HepG2 (cell line): Measurements from ENCODE around the gene HSPA14. TPM values are rescaled to one million over a fixed set of nuclear protein-coding genes. Genes with fewer than 3 reads are reported as not detected.

ENCODE experiments used
- KLF13 ChIP-seq: sonication (generic); formaldehyde crosslinking; IDR thresholded peaks from 2 replicates; pipeline ENCODE4 v1.4.0; 2020; ENCODE audit warnings: mild to moderate bottlenecking, missing genetic modification reagents
- MTERF4 ChIP-seq: sonication (generic); formaldehyde crosslinking; IDR thresholded peaks from 2 replicates; pipeline ENCODE4 v1.8.0; 2023; ENCODE audit warnings: mild to moderate bottlenecking, missing genetic modification reagents
- RAD51 ChIP-seq: fragments of 450-650 bp; IDR thresholded peaks from 2 replicates; pipeline ENCODE4 v1.6.1; 2016; ENCODE audit warnings: borderline replicate concordance
- RARG ChIP-seq: sonication (generic); formaldehyde crosslinking; IDR thresholded peaks from 2 replicates; pipeline ENCODE4 v1.4.0; 2020; ENCODE audit warnings: low read depth, mild to moderate bottlenecking, missing genetic modification reagents
- RERE ChIP-seq: IDR thresholded peaks from 2 replicates; pipeline ENCODE4 v1.6.1; 2016; ENCODE audit warnings: low read depth, missing genetic modification reagents, missing compliant biosample characterization
- SAP130 ChIP-seq: IDR thresholded peaks from 2 replicates; pipeline ENCODE4 v1.6.1; 2016; ENCODE audit warnings: low read depth
- ZNF136 ChIP-seq: sonication (generic); formaldehyde crosslinking; IDR thresholded peaks from 2 replicates; pipeline ENCODE4 v1.8.1; 2022; ENCODE audit warnings: low read depth, mild to moderate bottlenecking, moderate library complexity, missing genetic modification reagents
- ZSCAN9 ChIP-seq: IDR thresholded peaks from 2 replicates; pipeline ENCODE4 v1.6.1; 2016; ENCODE audit warnings: borderline replicate concordance
- polyA plus RNA-seq, 8 experiments: library from polyadenylated mRNA; depleted of rRNA in 3 of 8; stranded (reverse) in 7 of 8; unstranded in 1 of 8; fragments of >200 nt; fragmentation: Illumina TruSeq in 4 of 8; extraction: Trizol in 4 of 8; gene quantifications; 2 replicates each; pipeline versions ENCODE4 v1.2.1 to v1.2.3, GENCODE V29; 2011 to 2016; ENCODE audit warnings: low read depth in 4 of 8, missing spikeins in 1 of 8, mixed read lengths in 1 of 8; ENCODE audit not compliant: insufficient read depth in 1 of 8
- total RNA-seq, 5 experiments: library from RNA; depleted of rRNA; stranded (reverse); fragments of >200 nt; fragmentation: Illumina TruSeq; extraction: Trizol; gene quantifications; 2 replicates each; pipeline ENCODE4 v1.2.3, GENCODE V29; 2016; ENCODE audit warnings: low read depth in 1 of 5
- TF ChIP-seq, protein P1 (sequence below): fragments of 450-650 bp; IDR thresholded peaks from 2 replicates; pipeline ENCODE4 v1.6.1; 2017; ENCODE audit warnings: mild to moderate bottlenecking
- TF ChIP-seq, protein P2 (sequence below): sonication (generic); formaldehyde crosslinking; conservative IDR thresholded peaks from 2 replicates; pipeline ENCODE4 v1.8.0; 2022; ENCODE audit warnings: missing genetic modification reagents
- TF ChIP-seq, protein P3 (sequence below): sonication (generic); formaldehyde crosslinking; IDR thresholded peaks from 2 replicates; pipeline ENCODE4 v1.4.0; 2020; ENCODE audit warnings: missing genetic modification reagents
- TF ChIP-seq, protein P4 (sequence below): sonication (generic); formaldehyde crosslinking; IDR thresholded peaks from 2 replicates; pipeline ENCODE4 v1.4.0; 2020; ENCODE audit warnings: missing genetic modification reagents, borderline replicate concordance

The HSPA14 gene
- total and polyA plus RNA-seq, 2 of the 13 experiments (the other 11 are each of a cell fraction or from before 2014, with no cell fraction given) = 10.7 to 29.8 TPM

DNA sequence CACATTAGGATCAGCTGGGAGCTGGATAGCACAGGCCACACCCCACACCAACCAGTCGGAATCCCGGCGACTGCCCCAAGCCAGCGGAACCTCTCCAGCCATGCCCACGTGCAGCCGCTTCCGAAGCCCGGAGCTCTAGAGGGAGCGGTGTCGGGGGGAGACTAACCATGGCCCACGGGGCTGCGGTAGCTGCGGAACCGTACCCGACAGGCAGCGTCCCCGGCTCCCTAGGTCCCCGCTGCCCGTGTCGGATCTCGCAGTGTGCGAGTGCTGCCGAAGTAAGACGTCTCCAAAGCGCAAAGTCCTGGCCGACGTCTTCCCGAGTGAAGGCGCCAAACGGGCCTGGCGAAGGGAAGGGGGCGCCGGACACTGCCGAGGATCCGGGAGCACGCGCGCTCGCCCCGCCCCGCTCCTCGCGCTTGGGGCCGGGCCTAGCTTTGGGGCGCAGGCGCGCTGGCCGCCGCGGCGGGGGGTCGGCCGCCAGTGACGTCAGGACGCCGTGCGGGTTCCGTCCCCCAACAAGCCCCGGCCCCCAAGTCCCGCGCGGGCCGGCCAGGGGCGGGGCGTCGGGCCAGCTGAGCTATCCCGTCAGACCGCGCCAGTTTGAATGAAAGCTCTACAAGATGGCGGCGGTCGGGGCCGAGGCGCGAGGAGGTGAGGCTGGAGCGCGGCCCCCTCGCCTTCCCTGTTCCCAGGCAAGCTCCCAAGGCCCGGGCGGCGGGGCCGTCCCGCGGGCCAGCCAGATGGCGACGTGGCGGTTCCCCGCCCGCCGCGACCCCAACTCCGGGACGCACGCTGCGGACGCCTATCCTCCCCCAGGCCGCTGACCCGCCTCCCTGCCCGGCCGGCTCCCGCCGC is 40.4 kb downstream of the HSPA14 start, which contains the start of gene SUV39H2 (continued):
- TF ChIP-seq, protein P1, sequence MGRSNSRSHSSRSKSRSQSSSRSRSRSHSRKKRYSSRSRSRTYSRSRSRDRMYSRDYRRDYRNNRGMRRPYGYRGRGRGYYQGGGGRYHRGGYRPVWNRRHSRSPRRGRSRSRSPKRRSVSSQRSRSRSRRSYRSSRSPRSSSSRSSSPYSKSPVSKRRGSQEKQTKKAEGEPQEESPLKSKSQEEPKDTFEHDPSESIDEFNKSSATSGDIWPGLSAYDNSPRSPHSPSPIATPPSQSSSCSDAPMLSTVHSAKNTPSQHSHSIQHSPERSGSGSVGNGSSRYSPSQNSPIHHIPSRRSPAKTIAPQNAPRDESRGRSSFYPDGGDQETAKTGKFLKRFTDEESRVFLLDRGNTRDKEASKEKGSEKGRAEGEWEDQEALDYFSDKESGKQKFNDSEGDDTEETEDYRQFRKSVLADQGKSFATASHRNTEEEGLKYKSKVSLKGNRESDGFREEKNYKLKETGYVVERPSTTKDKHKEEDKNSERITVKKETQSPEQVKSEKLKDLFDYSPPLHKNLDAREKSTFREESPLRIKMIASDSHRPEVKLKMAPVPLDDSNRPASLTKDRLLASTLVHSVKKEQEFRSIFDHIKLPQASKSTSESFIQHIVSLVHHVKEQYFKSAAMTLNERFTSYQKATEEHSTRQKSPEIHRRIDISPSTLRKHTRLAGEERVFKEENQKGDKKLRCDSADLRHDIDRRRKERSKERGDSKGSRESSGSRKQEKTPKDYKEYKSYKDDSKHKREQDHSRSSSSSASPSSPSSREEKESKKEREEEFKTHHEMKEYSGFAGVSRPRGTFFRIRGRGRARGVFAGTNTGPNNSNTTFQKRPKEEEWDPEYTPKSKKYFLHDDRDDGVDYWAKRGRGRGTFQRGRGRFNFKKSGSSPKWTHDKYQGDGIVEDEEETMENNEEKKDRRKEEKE = no peak
- TF ChIP-seq KLF13 (CRISPR knock-in tag) (no peak; the same call in 1 of the 2 replicates), ZNF136 (peak; percentile 80; the same call in 1 of the 2 replicates), MTERF4 (CRISPR knock-in tag) (peak; percentile 60; the same call in 1 of the 2 replicates), ZSCAN9 (CRISPR knock-in tag) (peak; percentile 77; the same call in 1 of the 2 replicates), RARG (no peak), RERE (CRISPR knock-in tag) (0 out of 2 replicates have a peak, but pooled peaks have one; percentile 19), RAD51 (no peak), SAP130 (CRISPR knock-in tag) (peak; percentile 82)
- TF ChIP-seq, protein P2, sequence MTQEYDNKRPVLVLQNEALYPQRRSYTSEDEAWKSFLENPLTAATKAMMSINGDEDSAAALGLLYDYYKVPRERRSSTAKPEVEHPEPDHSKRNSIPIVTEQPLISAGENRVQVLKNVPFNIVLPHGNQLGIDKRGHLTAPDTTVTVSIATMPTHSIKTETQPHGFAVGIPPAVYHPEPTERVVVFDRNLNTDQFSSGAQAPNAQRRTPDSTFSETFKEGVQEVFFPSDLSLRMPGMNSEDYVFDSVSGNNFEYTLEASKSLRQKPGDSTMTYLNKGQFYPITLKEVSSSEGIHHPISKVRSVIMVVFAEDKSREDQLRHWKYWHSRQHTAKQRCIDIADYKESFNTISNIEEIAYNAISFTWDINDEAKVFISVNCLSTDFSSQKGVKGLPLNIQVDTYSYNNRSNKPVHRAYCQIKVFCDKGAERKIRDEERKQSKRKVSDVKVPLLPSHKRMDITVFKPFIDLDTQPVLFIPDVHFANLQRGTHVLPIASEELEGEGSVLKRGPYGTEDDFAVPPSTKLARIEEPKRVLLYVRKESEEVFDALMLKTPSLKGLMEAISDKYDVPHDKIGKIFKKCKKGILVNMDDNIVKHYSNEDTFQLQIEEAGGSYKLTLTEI (CRISPR knock-in tag) = no peak
- TF ChIP-seq, protein P3, sequence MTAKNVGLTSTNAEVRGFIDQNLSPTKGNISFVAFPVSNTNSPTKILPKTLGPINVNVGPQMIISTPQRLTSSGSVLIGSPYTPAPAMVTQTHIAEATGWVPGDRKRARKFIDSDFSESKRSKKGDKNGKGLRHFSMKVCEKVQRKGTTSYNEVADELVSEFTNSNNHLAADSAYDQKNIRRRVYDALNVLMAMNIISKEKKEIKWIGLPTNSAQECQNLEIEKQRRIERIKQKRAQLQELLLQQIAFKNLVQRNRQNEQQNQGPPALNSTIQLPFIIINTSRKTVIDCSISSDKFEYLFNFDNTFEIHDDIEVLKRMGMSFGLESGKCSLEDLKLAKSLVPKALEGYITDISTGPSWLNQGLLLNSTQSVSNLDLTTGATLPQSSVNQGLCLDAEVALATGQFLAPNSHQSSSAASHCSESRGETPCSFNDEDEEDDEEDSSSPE (CRISPR knock-in tag) = peak; percentile 89
- TF ChIP-seq, protein P4, sequence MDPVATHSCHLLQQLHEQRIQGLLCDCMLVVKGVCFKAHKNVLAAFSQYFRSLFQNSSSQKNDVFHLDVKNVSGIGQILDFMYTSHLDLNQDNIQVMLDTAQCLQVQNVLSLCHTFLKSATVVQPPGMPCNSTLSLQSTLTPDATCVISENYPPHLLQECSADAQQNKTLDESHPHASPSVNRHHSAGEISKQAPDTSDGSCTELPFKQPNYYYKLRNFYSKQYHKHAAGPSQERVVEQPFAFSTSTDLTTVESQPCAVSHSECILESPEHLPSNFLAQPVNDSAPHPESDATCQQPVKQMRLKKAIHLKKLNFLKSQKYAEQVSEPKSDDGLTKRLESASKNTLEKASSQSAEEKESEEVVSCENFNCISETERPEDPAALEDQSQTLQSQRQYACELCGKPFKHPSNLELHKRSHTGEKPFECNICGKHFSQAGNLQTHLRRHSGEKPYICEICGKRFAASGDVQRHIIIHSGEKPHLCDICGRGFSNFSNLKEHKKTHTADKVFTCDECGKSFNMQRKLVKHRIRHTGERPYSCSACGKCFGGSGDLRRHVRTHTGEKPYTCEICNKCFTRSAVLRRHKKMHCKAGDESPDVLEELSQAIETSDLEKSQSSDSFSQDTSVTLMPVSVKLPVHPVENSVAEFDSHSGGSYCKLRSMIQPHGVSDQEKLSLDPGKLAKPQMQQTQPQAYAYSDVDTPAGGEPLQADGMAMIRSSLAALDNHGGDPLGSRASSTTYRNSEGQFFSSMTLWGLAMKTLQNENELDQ (CRISPR knock-in tag) = no peak
